Left hindlimb (tissue), 1 donor: ENCODE data around the gene ZBTB17.
"Not testable (repeated sequence)": the region's sequence is repeated elsewhere in the genome, so short reads cannot be mapped to it uniquely, and the experiment has no call there.

ENCODE experiments used
- DNase-seq: peaks from one replicate; pipeline ENCODE4 v3.0.0-alpha.2; 2018

ZBTB17 gene

DNA sequence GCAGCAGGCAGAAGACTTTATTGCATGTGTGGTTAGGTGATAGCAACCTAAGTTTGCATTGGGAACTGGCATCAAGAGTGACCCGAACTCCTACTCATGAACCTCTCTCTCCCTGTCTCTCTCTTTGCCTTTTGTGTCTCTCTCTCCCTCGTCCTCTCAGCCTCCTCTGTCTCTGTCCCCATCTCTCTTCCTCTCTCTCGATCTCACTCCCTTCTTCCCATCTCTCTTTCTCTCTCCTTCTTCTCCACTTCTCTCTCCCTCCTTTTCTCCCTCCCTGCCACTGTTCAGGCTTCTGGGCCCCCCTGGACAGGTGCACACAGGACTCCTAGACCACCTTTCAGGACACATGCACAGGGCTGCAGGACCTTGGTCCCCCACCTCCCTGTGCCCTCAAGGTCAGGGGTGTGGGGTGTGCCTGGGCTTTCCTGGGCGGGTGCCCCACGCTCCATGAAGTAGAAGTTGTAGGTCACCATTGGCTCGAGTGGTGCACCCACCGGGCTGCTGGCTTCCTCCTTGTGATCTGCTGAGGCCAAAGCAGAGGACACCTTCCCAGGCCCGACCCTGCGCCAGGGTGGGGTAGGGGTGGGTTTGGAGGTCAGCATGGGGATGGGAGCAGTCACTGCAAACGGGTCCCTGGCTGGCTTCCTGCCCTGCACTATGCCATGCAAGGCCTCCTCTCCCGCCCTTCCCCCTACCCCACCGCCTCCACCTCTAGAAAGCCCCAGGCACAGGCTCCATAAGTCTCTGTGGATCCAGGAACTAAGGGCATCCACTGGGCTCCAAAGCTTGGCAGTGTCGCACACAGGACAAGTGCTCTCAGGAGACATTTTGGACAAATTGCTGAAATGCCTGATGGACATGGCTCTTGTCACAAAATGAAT, 13.2 kb upstream of the ZBTB17 start:
- no peak for DNase-seq

DNA sequence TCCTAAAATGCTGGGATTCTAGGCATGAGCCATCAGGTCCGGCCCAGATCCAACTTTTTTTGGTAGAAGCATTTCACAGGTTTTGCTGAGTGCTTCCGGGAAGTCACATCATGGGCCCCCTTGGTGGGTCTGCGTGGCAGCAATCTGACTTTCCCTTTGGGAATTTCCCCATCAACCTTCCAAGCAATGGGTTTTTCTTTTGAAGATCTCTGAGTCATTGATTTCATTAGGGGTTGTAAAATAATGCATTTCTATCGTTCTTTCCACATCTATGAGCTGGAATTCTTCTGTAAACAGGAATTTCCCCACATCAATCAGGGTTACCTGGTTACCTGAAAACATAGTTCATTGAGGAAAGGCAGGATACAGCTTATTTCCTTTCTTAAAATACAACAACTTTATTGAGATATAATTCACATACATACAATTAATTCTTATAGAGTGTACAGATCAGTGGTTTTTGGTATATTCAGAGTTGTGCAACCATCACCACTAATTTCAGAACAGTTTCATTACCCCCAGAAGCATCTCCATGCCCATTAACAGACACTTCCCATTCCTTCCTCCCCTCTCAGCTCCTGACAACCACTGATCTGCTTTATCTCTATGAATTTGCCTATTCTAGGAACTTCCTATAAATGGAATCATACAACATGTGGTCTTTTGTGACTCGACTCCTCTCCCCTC, 9.9 kb upstream of the ZBTB17 start:
- DNase-seq = no peak

DNA sequence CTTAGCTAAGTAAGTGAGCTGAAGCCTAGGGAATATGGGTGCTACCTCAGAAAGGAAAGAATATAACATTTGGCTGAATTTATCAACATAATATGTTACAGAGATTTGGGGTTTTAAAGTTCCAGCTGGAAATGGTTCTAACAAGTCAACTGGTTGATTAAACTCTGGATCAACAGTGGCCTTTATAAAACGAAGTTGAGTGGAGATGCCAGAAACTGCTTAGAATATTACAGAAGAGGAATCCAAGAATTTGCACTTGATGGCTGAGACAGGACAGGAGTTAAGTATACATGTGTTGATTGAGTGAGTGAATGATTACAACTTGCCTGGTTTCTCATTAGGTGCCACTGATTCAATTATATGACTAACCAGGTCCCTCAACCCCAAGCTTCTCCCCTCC, 7.4 kb upstream of the ZBTB17 start:
- no peak for DNase-seq

DNA sequence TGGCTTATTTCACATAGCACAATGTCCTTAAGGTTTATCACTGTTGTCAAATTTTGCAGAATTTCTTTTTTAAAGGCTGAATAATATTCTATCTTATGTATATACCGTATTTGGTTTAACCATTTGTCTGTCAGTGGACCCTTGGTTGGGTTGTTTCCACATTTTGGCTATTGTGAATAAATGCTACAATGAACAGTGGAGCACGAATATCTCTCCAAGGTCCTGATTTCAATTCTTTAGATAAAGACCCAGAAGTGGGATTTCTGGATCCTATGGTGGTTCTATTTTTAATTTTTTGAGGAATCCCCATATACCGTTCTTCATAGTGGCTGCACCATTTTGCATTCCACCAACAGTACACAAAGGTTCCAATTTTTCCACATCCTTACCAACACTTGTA, 5.8 kb upstream of the ZBTB17 start:
- DNase-seq = no peak

DNA sequence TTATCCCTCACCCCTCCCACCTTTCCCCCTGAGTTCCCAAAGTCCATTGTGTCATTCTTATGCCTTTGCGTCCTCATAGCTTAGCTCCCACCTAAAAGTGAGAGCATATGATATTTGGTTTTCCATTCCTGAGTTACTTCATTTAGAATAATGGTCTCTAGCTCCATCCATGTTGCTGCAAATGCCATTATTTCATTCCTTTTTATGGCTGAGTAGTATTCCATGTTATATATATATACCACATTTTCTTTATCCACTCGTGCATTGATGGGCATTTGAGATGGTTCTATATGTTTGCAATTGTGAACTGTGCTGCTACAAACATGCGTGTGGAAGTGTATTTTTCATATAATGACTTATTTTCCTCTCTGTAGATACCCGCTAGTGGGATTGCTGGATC, 2.0 kb upstream of the ZBTB17 start:
- not testable (repeated sequence) for DNase-seq

DNA sequence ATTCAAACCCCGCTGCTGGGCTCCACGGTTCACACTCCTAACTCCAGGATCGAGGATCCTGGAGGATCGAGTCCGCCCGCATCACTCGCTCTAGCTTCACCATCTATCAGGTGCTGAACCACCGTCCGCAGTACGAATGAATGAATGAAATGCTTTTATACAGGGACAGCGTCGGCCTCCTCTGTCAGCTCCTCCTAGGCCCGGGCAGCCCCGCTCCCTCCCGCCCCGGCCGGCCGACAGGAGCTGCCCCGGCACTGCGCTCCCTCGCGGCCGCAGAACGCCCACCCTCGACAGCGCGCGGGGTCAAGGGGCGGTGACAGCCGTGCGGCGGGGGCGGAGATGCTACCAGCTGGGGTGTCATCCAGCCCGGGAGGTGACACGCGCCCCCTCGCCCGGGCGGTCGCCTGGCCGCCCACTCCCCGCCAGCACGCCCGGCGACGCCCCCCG, 520 bp downstream of the ZBTB17 start:
- no peak for DNase-seq

DNA sequence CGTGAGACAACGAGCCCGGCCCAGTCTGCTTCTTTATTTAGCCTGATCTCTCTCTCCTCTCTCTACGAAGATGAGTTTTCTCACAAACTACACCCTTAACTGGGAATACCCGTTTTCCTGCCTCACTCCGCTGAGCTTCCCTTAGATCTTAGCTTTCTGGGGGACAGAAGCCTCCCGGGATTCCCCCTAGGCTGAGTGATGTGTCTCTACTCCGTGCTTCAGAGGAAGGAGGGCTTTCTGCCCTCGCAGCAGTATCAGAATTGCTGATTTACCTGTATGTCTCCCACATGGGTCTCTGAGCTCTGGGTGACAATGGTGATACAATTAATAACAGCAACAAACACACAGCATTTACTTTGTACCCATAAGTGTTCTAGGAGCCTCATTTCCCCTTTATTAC, 1.0 kb downstream of the ZBTB17 start:
- no peak for DNase-seq

DNA sequence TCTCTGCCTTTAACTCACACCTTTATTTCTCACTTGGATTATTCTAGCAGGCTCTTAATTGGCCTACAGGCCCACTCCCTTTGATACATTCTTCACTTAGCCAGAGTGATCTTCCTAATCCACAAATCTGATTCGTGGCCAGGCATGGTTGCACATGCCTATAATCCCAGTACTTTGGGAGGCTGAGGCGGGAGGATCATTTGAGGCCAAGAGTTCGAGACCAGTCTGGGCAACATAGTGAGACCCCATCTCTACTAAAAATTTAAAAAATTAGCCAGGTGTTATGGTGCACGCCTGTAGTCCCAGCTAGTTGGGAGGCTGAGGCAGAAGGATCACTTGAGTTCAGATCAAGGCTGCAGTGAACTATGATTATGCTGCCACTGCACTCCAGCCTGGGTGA, 2.1 kb downstream of the ZBTB17 start:
- DNase-seq = no peak

DNA sequence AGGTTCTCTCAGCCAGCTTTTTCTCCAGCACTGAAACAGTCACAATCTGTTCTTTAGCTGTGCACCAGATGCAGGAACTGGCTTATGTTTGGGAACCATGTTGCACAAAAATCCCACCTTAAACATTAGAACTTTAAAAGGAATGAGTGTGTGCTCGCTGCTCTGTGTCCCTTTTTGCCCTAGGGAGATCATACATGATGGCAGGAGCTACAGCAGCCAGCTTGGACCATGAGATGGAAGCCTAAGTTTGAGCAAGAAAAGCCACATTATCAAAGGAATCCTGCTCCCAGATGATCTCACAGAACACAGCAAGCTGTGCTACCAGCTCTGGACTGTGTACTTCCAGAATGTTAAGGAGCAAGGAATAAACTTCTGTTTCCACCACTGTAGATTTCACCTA, 3.5 kb downstream of the ZBTB17 start:
- no peak for DNase-seq

DNA sequence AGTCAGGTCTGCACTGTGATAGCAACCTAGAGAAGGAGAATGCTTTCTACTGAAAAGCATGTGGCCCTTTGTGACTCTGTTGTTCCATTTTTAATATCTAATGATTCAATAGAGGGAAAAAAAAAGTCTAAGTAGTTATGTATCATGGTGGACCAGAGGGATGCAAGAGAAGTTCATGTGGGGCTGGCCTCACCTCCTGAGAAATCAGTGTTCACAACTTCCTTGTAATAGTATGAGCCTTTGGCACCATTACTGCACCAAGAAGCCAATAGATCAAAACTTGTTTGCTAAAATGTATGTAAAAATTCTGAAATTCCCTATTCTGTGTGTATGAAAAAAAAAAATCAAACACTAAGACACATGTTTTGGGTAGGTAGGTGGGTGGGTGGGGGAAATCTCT, 5.0 kb downstream of the ZBTB17 start:
- DNase-seq = no peak

DNA sequence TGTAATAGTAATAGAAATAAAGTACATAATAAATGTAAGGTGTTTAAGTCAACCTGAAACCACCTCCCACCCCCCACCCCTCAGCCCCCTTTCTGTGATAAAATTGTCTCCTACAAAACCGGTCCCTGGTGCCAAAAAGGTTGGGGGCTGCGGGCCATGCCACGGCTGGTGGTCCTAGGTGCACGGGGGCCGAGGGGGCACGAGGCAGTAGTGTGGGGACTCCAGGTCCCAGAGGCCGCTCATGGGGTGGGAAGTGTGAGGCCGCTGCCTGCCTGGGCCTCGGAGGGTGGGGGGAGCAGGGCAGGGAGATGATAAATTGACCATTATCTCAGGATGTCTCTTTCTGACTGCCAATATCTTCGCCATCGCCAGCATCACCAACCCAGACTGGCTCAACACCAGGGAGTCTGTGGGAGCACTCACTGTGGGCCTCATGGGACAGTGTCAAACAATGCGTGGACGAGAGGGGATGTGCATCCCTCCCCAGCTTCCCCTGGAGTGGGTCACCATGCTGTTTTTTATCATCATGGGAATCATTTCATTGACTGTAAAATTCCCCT, 6.5 kb downstream of the ZBTB17 start:
- no peak for DNase-seq

DNA sequence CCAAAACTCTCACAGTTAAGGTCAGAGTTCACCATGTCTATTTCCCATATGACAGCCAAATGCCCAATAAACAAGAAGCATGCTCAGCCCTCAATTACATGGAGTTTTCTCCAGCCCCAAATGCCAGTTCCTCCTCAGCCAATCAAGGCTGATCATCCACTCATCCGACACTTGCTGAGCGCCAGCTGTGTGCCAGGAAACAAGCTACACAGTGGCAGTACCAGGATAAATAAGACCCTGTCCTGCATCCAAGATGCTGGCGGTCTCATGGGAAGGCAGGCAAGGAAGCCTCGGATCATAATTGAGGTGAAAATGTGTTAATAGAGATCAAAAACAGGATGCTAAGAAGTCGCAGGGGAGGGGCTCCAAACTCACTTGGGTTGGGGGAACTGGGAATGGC, 7.7 kb downstream of the ZBTB17 start:
- DNase-seq = no peak

DNA sequence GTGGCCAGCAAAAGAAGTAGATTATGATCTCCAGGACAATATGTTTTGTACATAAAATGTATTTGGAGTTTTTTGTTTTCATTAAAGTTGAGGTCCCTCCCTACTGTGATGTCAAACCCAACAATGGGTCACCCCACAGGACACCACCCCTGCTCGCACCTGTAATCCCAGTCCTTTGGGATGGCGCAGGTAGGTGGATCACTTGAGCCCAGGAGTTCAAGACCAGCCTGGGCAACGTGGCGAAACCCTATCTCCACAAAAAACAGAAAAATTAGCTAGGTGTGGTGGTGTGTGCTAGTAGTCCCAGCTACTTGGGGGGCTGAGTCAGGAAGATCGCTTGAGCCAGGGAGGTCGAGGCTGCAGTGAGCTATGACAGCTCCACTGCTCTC, 9.0 kb downstream of the ZBTB17 start:
- DNase-seq = no peak

DNA sequence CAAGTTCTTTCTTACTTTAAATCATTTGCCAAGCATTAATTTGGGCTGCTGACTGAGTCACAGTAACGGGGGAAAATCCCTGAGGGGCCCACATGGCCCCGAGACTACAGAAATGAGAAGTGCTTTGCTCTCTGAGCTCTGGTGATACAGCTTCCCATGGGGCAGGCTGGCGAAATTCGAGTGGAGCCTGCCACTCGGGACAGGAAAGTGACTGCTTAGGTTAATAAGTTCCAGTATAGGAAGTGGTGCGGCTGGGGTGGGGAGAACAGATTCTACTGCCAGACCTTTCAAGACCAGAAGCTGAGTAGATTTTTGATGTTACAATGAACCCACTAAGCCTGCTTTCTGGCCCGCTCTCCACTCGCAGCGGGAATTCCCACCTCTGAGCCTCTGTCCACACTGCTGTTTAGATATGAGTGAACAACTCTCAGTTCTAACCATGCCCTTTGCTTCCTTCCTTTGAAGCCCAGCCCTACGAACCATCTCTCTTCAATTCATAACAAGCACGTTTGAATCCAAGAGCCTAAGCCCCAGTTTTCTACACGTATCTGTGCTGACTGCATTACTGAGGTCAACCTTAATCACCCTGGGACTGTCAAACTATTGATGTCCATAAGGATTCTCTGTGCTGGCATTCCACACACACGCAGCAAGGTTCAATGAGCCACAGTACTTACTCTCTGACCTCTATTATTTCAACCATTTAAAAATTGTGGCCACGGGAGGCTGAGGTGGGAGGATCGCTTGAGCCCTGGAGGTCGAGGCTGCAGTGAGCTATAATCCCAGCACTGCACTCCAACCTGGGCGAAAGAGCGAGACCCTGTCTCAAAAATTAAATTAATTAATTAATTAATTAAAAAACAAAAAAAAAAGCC, 9.6 kb downstream of the ZBTB17 start:
- DNase-seq = no peak

DNA sequence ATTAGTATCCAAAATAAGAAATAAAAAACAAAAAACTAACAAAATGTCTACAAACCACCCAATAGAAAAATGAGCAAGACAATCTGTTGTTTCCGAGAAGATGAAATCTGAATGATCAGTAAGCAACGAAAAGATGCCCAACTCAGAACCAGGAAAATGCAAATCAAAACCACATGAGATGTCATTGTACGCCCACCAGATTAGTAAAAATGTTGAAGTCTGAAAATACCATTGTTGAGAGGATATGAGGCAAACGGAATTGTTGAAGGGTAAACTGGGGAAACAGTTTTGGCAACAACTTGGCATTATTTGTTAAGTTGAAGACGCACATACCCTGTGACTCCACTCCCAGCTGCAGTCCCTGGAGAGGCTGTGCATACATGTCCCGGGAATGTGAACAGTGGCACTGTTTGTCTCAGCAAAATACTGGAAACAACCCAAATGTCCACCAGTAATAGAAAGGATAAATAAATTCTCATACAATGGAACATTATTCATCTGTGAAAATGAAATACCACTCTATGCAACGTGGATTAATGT, 10.6 kb downstream of the ZBTB17 start:
- no peak for DNase-seq

DNA sequence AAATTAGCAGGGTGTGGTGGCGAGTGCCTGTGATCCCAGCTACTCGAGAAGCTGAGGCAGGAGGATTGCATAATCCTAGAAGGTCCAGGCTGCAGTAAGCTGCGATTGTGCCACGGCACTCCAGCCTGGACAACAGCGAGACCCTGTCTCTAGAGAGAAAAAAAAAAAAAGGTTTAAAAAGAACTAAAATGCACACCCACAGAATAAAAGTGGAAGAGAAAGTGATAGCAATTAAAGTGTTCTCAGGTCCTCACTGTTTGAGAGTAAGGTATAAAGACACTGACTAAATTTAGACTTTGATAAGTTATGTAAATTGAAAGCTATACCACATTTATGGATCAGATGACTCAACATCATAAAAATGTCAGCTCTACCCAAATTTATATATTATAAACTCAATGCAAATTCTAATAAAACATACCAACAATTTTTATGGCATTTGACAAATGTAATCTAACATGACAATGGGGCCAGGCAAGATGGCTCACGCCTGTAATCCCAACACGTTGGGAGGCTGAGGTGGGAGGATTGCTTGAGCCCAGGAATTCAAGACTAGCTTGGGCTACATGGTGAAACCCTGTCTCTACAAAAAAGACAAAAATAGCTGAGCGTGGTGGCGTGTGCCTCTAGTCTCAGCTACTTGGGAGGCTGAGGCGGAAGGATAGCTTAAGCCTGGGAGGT, 11.8 kb downstream of the ZBTB17 start:
- DNase-seq = no peak

DNA sequence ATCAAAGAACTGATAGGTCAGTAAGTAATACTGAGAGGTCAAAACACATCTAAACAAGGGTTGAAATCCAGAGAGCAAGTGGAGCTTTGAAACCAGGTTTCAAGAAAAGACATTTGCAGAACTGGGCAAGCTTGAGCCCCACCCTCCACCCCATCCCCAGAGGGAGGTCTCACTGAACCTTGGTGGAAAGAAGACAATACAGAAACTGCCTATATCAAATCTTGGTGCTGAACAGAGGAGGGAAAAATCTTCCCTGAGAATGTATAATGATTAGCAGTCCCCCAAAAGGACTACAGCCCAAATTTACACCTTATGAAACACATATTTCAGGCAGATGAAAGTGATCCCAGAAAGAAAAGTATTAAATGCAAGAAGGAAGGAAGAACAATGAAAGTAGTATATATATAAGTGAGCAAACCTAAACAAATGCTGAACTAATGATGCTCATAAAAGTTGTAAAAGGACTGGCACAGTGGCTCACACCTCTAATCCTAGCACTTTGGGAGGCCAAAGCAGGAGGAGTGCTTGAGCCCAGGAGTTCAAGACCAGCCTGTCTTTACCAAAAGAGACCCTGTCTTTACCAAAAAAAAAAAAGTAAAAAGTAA, 12.4 kb downstream of the ZBTB17 start:
- no peak for DNase-seq

DNA sequence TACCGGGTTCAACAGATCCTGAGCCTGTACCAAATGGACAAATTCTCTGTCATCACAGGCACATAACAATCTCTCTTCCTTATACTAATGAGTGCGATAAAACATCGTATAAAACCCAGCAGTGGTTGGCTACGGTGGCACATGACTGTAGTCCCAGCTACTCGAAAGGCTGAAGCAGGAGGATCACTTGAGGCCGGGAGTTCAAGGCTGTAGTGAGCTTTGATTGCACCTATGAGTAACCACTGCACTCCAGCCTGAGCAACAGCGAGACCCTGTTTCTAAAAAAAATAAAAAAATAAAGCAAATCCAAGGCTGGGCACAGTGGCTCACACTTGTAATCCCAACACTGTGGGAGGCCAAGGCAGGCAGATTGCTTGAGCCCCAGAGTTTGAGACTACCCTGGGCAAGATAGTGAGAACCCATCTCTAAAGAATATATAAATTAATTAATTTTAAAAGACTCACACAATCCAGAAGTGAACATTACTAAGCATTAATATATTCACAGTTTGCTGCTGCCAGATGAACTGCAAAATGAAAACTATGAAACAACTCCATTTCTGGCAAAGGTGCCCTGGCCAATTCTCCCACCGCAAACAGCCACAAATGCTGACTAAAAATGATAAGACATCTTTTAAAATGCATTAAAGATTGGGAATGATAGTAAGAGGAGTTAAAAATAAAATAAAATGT, 13.1 kb downstream of the ZBTB17 start:
- DNase-seq = no peak

DNA sequence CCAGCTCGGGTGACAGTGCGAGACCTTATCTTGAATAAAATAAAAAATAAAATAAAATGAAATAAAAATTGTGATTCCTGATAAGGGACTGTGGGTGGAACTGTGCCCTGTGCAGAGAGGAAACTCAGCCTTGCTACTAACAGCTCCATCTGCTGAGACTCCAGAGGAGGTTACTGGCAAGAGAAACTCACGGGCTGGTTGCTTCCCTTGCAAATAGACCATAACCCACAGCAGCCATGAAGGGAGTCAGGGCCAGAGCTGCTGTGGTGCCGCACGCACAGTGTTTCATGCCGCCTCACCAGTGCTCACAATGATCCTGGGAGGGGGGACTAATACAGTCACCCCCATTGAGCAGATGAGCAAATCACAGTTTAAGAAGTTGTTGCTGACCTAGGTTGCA, 13.7 kb downstream of the ZBTB17 start:
- DNase-seq = no peak

DNA sequence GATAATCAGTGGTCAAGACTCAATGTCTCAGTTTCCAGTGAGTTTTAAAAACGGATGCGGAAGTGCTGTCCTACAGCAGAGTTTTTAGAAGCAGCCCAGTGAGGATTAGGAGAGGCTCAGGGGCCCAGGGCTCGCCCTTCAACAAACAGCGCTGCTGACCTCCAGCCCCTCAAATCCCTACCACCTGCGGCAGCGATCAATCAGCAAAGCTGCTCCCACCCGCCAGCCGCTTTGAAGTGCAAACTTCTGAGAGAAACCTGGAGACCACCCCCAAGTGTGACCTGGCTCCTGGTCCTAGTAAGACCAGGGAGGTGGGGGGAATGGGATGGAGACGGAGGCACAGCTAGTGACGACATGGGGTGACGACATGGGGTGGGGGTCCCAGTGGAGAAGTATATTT, 14.4 kb downstream of the ZBTB17 start:
- DNase-seq = no peak

DNA sequence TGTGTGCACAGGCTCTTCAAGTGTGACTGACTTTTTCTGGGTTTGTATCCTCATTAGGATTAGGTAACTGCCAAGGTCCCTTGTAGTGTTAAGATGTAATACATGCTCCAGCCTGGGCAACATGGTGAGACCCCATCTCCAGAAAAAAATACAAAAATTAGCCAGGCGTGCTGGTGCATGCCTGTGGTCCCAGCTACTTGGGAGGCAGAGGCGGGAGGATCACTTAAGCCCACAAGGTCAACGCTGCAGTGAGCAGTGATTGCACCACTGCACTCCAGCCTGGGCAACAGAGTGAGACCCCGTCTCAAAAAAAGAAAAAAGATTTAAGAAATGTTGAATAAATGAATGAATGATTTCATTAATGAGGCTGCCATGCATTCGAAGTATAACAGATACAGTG, 15.1 kb downstream of the ZBTB17 start:
- DNase-seq = no peak
